HL-60/S4 treated with retinoic acid at 250 ng/mL for 4 days and 3 days (cell line): Measurements from ENCODE around the gene APOB.

Experiments
- in situ Hi-C: fragments of 300-500 bp; cut with MboI; formaldehyde crosslinking; loops from 2 replicates; pipeline ENCODE4 v1.7.0; 2022; ENCODE audit warnings: low sequenced_read_pairs

Gene APOB

GRCh38 chr2:21043744-21044532, at the start of gene APOB:
Gene APOB (minus strand): TSS chr2:21044073. CDS start chr2:21043945, 128 bp downstream.
- in situ Hi-C loops: no loop called here

DNA sequence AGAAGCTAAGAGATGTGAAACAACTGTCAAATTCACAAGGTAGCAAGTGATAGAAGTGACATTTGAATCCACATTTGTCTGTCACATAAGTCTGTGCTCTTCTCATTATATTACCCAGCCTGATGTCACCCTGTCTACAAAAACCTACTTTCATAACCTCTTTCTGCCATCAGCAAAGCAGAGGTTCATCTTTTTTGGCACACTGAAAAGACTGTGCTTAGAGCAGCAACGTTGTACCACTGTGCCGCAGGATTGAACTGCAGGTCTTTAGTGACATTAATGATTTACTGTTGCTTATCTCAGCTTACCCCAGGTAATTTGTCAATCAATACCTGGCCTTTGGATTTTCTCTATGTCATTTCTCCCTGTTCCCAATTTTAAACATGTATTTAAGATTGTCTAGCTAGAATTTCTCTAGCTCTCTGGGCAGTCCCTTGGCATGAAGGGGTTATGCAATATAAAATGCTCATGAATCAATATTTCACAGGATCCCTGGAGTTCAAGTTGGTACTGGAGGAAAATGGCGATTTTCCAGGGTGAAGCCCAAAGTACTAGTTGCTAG, 48.5 kb upstream of the APOB start:
- in situ Hi-C loops: no loop called here

DNA sequence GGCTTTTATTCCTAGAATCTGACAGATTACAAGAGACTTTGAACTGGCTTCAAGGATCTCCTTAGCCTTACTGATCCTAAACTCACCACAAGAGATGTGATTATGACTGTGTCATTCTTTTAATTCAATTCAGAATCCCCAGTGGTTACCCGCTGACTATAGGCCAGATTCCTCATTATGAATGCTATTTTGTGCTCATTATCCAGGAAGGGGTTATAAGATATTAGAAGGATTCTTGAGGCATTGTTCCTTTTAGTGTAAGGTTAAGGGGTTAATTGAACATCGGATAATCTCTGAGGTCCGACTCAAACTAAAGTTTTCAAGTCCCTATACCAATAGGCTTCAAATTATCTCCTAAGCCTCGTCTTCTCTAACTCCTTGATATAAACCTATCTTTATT, 40.5 kb upstream of the APOB start:
- in situ Hi-C loops: no loop called here

DNA sequence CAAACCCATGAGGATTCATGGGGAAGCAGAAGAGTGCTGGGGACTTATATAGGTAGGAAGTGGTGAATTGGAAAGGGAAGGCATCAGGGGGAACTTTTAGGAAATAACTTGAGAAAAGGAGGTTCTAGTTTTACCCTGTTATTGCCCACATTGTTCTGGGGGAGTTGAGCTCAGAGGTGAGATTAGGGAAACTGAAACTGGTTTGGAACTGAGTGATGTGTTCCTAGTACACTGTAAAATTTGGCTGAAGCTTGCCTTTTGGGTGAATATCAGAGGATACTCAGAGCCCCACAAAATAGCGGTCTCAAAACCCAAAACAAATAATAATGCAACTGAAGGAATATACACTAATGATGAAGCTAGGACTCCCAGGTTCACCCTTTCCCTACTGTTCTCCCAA, 39.6 kb upstream of the APOB start:
- in situ Hi-C loops: no loop called here

GRCh38 chr2:21078296-21078695, 34.4 kb upstream of the APOB start:
- in situ Hi-C loops: no loop called here

DNA sequence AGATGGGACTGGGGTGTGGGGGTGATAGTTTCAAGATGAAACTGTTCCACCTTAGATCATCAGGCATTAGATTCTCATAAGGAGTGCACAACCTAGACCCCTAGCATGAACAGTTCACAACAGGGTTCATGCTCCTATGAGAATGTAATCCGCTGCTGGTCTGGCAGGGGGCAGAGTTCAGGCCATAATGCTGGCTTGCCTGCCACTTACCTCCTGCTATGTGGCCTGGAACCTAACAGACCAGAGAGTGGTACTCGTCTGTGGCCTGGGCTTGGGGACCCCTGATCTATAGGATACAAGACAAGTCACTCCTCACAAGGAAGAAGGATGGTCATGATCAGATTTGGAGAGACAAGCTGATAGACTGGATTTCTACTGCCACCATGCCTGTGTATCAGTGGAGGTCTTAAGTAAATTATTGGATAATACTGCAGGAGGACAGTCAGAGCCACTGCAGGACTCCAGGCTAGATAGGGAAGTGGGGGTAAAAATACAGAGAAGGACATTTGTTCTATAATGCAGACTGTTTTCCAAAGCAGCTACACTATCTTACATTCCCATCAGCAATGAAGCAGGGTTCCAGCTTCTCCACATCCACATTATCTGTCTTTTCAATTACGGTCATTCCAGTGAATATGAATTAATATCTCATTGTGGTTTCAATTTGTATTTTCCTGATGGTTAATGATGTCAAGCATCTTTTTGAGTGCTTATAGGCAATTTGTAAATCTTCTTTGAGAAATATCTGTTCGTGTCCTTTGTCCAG, 28.8 kb upstream of the APOB start:
- in situ Hi-C loops: no loop called here

DNA sequence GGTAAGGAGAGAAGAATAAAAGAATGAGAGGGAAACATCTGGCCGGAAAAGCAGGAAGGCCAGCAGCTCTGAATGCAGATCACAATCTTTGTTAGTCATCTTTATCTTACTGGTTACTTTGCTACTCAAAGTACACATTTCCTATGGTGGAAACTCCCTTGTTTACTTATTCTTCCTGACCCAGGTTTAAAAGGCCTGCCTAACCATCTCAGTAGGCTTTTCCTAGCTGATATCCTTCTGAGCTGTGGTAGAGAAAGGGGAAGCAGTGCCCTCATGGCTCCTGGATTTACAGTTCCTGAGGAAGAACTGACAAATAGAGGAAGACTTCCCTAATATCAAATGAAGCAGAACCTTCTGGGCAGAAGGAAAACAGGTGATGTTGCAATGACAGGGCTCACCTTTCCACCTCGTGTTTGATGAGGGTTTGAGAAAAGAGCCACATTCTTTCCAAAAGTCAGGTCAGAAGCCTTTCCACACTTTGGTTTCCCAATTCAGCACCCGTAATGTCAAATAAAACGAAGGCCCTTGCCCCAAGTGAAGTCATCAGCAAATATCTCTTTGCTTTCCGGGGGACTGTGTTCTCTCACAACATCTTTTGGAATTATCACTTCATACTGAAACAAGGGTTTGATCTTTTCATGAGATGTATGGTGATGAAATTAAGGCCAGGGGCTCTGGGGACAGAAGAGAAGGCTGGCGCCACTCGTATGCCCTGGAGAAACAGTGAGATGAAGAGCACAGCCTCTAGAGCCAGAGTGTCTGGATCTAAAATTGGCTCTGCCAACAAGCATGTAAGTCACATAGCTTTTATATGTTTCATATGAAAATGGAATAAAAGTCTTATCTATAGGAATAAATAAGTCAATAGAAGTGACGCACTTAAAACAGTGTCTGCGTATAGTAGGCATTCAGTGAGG, 26.7 kb upstream of the APOB start:
- in situ Hi-C loops: no loop called here

DNA sequence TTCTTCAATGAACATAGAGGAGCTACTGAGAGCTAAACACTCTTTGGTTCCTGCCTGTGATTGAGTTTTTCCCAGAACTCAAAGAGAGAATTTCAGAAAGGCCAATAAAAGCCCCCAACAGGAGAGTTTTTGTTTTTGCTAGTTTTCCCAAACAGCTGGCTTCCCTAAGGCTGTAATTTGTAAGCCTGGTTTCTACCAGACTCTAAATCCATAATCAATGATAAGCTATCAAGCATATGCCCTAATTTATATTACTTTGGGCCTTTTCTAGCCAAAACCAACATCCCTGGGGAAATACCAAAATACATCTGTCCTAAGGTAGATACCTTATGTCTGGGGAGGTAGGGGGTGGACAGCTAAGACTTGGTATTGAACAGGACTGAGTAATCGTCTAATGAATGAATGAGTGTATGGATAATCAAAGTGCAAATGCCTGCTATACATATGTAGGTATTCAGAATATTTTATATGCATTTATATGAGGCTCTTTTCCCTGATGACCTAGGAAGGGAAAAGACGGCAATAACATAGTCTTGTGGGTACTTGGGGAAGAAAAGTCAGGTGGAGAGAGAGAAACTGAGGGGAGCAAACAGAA, 26.0 kb upstream of the APOB start:
- in situ Hi-C loops: no loop called here

DNA sequence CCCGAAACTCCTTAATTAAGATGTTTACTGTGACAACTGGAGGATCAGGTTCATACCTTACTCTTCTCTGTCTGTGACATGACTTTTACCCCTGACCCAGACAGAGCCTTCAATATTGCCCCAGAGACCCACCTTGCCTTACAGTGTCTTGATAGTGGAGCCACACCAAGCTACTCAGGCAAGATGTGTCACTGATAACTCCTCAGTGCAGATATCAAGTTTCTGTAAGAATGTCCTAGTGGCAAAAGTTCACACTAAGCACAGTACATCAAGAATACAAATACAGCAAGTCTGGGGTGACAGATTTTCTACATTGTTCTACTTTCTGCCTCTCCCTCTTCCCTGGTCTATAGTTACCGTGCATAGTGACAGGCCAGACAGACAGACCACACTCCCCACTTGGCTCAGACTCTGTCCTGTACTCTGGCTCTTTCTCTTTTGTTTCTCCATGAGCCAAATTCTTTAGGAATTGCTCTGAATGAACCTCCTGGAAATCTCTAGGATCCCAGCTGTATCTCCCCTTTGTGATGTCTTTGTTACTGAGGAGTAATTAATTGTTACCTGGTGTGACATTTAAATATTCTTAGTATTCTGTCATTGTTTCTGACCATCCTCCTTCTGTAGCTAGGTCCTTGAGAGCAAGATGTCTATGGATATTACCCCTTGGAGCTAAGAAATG, 24.1 kb upstream of the APOB start:
- in situ Hi-C loops: no loop called here

GRCh38 chr2:21067125-21067524, 23.3 kb upstream of the APOB start:
- in situ Hi-C loops: no loop called here

GRCh38 chr2:21059885-21060610, 16.2 kb upstream of the APOB start:
- in situ Hi-C loops: no loop called here

DNA sequence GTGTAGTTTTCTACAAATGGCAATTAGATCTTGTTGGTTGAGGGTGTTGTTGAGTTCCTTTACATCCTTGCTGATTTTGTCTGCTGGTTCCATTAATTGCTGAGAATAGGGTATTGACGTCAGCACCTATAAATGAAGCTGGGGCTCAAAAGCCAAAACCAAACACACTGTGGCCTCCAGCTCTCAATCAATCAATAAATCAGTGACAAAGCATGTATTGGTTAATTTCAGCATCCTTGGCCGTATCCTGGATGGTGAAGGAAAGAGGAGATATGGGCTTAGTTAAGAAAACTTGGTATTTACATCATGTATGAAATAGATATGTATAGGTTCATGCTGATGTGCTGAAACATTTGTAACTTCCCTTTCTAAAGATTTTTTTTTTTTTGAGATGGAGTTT, 13.2 kb upstream of the APOB start:
- in situ Hi-C loops: no loop called here

GRCh38 chr2:21055879-21056790, 12.3 kb upstream of the APOB start:
- in situ Hi-C loops: no loop called here

GRCh38 chr2:21055451-21055850, 11.6 kb upstream of the APOB start:
- in situ Hi-C loops: no loop called here

GRCh38 chr2:21054011-21054410, 10.1 kb upstream of the APOB start:
- in situ Hi-C loops: no loop called here

DNA sequence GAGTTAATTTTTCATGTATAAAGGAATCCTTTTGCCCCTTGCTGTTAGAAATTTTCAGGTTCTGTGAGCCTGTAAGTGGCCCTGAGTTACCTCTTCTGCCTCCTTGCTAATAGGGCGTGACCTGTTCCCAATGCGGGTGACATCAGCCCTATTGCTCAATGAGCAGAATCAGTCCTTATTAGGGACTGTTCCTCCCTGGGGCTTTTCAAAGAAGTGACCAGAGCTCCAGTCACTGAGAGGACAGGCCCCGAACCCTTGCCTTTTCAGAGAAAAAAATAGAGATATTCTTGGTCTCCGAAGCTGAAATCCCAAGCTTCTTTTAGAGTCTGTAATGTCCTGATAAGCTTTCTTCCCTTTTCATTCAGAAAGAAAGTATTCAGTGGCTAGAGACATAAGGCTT, 8.2 kb upstream of the APOB start:
- in situ Hi-C loops: no loop called here

DNA sequence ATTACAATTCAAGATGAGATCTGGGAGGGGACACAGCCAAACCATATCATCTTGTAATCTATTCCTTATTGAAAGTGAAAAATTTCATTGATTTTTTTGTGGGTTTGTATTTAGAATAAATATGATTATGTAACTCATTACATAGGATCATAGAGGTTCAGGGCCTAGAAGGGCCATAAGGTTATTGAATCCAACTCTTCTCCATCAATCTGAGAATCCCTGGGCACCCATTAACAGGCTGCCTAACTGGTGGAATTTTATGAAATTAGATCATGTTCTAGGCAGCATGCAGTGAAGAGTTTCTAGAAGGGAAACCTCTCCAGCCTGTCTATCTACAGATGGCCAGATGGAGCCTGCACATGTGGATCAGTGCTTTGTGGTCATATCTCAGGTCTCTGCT, 6.3 kb upstream of the APOB start:
- in situ Hi-C loops: no loop called here
